Gastroesophageal sphincter (tissue), 4 donors: ENCODE measurements around the gene GDA. TPM values are rescaled to one million over a fixed set of nuclear protein-coding genes. Genes with fewer than 3 reads are reported as not detected.

Source experiments
- ATAC-seq: fragments of 150-250 bp; one replicate; pipeline ENCODE4 v1.9.1; 2016; ENCODE audit warnings: mild to moderate bottlenecking, moderate library complexity
- H3K27ac ChIP-seq, 4 donors: fragments of 200-600 bp; sonication (generic) in 3 of 4; 1 replicate in 3 of 4; 2 replicates in 1 of 4; pipeline ENCODE4 v1.5.1; 2016 to 2019
- H3K27me3 ChIP-seq: fragments of 200-600 bp; sonication (generic); one replicate; pipeline ENCODE4 v1.5.1; 2019
- H3K36me3 ChIP-seq, 2 donors: fragments of 200-600 bp; sonication (generic); one replicate each; pipeline ENCODE4 v1.5.1; 2019; ENCODE audit warnings: control low read depth in 1 of 2
- H3K4me1 ChIP-seq, 3 donors: fragments of 200-600 bp; sonication (generic); 1 replicate in 2 of 3; 2 replicates in 1 of 3; pipeline ENCODE4 v1.5.1; 2016 to 2019; ENCODE audit warnings: control low read depth in 2 of 3
- H3K4me3 ChIP-seq, 2 donors: fragments of 200-600 bp; sonication (generic); one replicate each; pipeline ENCODE4 v1.5.1; 2019; ENCODE audit warnings: mild to moderate bottlenecking in 1 of 2, moderate library complexity in 1 of 2
- H3K9me3 ChIP-seq, 3 donors: fragments of 200-600 bp; sonication (generic); one replicate each; pipeline ENCODE4 v1.5.1; 2017 to 2019; ENCODE audit warnings: control low read depth in 2 of 3
- CTCF ChIP-seq, 4 experiments: fragments of 200-600 bp in 2 of 4; fragments of 450-650 bp in 2 of 4; sonication (generic) in 1 of 4; IDR thresholded peaks; one replicate each; pipeline ENCODE4 v1.5.1; 2017 to 2019; ENCODE audit warnings: antibody characterized with exemption in 4 of 4, mild to moderate bottlenecking in 2 of 4, moderate library complexity in 2 of 4
- EP300 ChIP-seq: sonication (generic); formaldehyde crosslinking; IDR thresholded peaks from one replicate; pipeline ENCODE4 v1.6.1; 2017; ENCODE audit warnings: antibody characterized with exemption, mild to moderate bottlenecking
- POLR2A ChIP-seq, 2 donors: fragments of 450-650 bp; IDR thresholded peaks; one replicate each; pipeline ENCODE4 v1.6.1; 2017; ENCODE audit warnings: antibody characterized with exemption in 2 of 2, mild to moderate bottlenecking in 2 of 2, moderate library complexity in 1 of 2
- POLR2AphosphoS5 ChIP-seq: sonication (generic); formaldehyde crosslinking; IDR thresholded peaks from one replicate; pipeline ENCODE4 v1.6.1; 2017; ENCODE audit warnings: antibody characterized with exemption
- WGBS, 2 donors: methylation state at CpG; one replicate each; pipeline ENCODE4 v1.1.5; 2018; ENCODE audit warnings: low coverage in 1 of 2; 5-methylcytosine and 5-hydroxymethylcytosine counted together
- total RNA-seq, 4 donors: library from RNA; depleted of rRNA; stranded (reverse); fragments of >200 nt; gene quantifications; one replicate each; pipeline ENCODE4 v1.1.0, GENCODE V29; 2016

GDA gene
- total RNA-seq, 4 donors from 2014 or later = not detected

- Histone ChIP-seq H3K9me3 (no peaks in the 10 kb centered on the region), H3K27ac (no peak overlapping the region), H3K36me3 (no peaks in the 10 kb centered on the region), H3K4me3 (no peak overlapping the region), H3K4me1 (no peaks in the 10 kb centered on the region), H3K27me3 (no peaks in the 10 kb centered on the region)
- WGBS, 2 donors = 66 to 69% methylated on average over 3 to 4 of the region's 4 CpGs
- ATAC-seq = no peak
- TF ChIP-seq EP300 (no peak), POLR2A (IDR thresholded peaks at IDR 0.05) (no peak), CTCF (IDR thresholded peaks at IDR 0.05) (no peak), POLR2AphosphoS5 (no peak)
These were observed 16.7 kb downstream of the GDA start for GRCh38 chr9:72165821-72166547.

DNA sequence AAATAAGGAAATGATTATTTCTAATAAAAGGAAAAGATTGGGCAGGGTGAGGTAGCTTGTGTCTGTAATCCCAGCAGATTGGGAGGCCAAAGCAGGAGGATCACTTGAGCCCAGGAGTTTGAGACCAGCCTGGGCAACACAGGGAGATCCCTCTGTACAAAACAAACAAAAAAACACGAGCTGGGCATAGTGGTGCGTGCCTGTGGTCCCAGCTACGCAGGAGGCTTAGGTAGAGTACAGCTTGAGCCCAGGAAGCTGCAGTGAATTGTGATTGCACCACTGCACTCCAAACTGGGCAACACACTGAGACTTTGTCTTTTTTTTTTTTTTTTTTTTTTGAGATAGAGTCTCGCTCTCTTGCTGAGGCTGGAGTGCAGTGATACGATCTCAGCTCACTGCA is 18.8 kb downstream of the GDA start:
- Histone ChIP-seq H3K9me3 (no peaks in the 10 kb centered on the region), H3K36me3 (no peaks in the 10 kb centered on the region), H3K4me1 (no peaks in the 10 kb centered on the region), H3K27me3 (no peaks in the 10 kb centered on the region), H3K27ac (no peak overlapping the region), H3K4me3 (no peak overlapping the region)
- no peak for ATAC-seq
- no peak for TF ChIP-seq EP300
- TF ChIP-seq POLR2AphosphoS5 = no peak
- TF ChIP-seq POLR2A (IDR thresholded peaks at IDR 0.05) = no peak
- no peak for TF ChIP-seq CTCF (IDR thresholded peaks at IDR 0.05)
- 80 to 100% methylated on average over 2 to 5 of the region's 5 CpGs for WGBS, 2 donors

GRCh38 chr9:72169178-72169577 is 19.9 kb downstream of the GDA start:
- Histone ChIP-seq H3K4me3 (no peak overlapping the region), H3K4me1 (no peaks in the 10 kb centered on the region), H3K36me3 (no peaks in the 10 kb centered on the region), H3K27me3 (no peaks in the 10 kb centered on the region), H3K27ac (no peak overlapping the region), H3K9me3 (no peaks in the 10 kb centered on the region)
- ATAC-seq = no peak
- TF ChIP-seq POLR2AphosphoS5 = no peak
- no peak for TF ChIP-seq EP300
- no peak for TF ChIP-seq POLR2A (IDR thresholded peaks at IDR 0.05)
- no peak for TF ChIP-seq CTCF (IDR thresholded peaks at IDR 0.05)

- no peaks in the 10 kb centered on the region for H3K4me1 ChIP-seq
- H3K27ac ChIP-seq = no peak overlapping the region
- H3K27me3 ChIP-seq = no peaks in the 10 kb centered on the region
- ATAC-seq = no peak
- H3K4me3 ChIP-seq = no peak overlapping the region
- TF ChIP-seq POLR2A (IDR thresholded peaks at IDR 0.05) (no peak), CTCF (IDR thresholded peaks at IDR 0.05) (no peak), POLR2AphosphoS5 (no peak), EP300 (no peak)
- WGBS, 2 donors = 100% methylated on average over 1 of the region's 4 CpGs
- no peaks in the 10 kb centered on the region for H3K36me3 ChIP-seq
- H3K9me3 ChIP-seq = peaks cover 0 to 5% (median 0%) of the 10 kb centered on the region in 3 donors
These were observed 23.8 kb downstream of the GDA start for GRCh38 chr9:72173080-72173479.

- ATAC-seq = no peak
- no peaks in the 10 kb centered on the region for H3K36me3 ChIP-seq
- peaks cover 0 to 16% (median 0%) of the 10 kb centered on the region in 3 donors for H3K9me3 ChIP-seq
- H3K27me3 ChIP-seq = no peaks in the 10 kb centered on the region
- 46% methylated on average over 2 of the region's 2 CpGs; no CpG with 5 or more reads in 1 of the 2 donors for WGBS, 2 donors
- H3K27ac ChIP-seq = no peak overlapping the region
- H3K4me1 ChIP-seq = no peaks in the 10 kb centered on the region
- no peak overlapping the region for H3K4me3 ChIP-seq
- TF ChIP-seq CTCF (IDR thresholded peaks at IDR 0.05) = no peak
- no peak for TF ChIP-seq POLR2AphosphoS5
- TF ChIP-seq POLR2A (IDR thresholded peaks at IDR 0.05) = no peak
- TF ChIP-seq EP300 = no peak
These were observed 36.3 kb downstream of the GDA start for GRCh38 chr9:72185561-72185960.
